Measurements from ENCODE around the gene FKBP10. TPM values are rescaled to one million over a fixed set of nuclear protein-coding genes. Genes with fewer than 3 reads are reported as not detected.

The FKBP10 gene
- total and polyA plus RNA-seq, 2 experiments from 2014 or later, result 88.0 to 290 TPM

DNA sequence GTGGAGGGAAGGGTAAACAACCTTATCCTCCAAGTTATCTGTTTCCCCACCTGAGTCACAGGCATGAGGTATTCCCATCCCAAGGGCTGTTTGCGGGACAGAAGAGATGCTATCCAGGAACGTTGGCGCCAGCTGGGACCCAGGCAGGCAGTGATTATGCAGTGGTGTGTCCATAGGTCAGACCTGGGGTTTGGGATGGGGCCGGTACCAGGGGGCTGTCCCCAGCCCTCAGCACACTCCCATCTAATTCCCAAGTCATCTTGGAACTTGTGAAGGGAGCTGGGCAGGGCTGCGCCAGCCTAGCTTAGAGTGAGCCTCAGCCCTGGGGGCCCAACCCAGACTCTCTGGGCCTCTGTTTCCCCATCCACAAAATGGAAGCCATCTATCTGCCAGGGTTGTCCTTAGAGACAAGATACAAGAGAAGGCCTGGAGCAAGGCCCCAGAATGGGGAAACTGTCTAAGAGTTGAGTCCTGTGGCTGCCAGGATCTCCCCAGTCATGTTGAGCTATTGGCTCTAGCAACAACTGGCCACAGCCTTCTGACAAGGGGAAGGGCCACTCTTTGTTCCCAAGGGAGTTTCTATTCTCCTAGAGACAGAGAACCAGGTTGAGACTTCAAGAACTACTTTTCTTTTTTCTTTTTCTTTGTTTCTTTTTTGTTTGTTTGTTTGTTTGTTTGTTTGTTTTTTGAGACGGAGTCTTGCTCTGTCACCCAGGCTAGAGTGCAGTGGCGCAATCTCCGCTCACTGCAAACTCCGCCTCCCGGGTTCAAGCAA, 16.5 kb upstream of the FKBP10 start:
- Histone ChIP-seq H3K4me3 (no peak overlapping the region), H3K4me1 (ENCODE audit: insufficient read depth) (peaks cover 49% of the 10 kb centered on the region), H3K79me2 (no peaks in the 10 kb centered on the region), H3K4me2 (no peak overlapping the region), H3K27ac (peak overlapping the region; percentile 97), H3K9me2 (replicated peaks; ENCODE audit: insufficient read depth) (no peaks in the 10 kb centered on the region), H3K9me3 (ENCODE audit: low read depth) (no peaks in the 10 kb centered on the region), H3K27me3 (no peaks in the 10 kb centered on the region), H4K20me1 (ENCODE audit: insufficient read depth, poor library complexity, severe bottlenecking) (no peaks in the 10 kb centered on the region), H2AFZ (no peak overlapping the region), H3K36me3 (replicated peaks; ENCODE audit: insufficient read depth, low read depth) (no peaks in the 10 kb centered on the region)
- 78% methylated on average over 10 of the region's 10 CpGs for WGBS (ENCODE audit: low lambda C conversion rate, missing lambda C conversion rate)
- peak; percentile 73 for DNase-seq (ENCODE audit: low spot score)
- TF ChIP-seq EZH2 (IDR thresholded peaks at IDR 0.05; ENCODE audit: borderline replicate concordance) (no peak), EZH2phosphoT487 (IDR thresholded peaks at IDR 0.05; ENCODE audit: low read depth, severe bottlenecking, unreplicated experiment) (no peak), CTCF (IDR thresholded peaks at IDR 0.05; ENCODE audit: poor library complexity) (no peak)

- no peak overlapping the region for H2AFZ ChIP-seq
- no peaks in the 10 kb centered on the region for H3K27me3 ChIP-seq
- H3K4me2 ChIP-seq, result no peak overlapping the region
- no peak overlapping the region for H3K27ac ChIP-seq
- no peak overlapping the region for H3K4me3 ChIP-seq
- no peaks in the 10 kb centered on the region for H3K9me3 ChIP-seq (ENCODE audit: low read depth)
- H4K20me1 ChIP-seq (ENCODE audit: insufficient read depth, poor library complexity, severe bottlenecking), result no peaks in the 10 kb centered on the region
- H3K4me1 ChIP-seq (ENCODE audit: insufficient read depth), result peaks cover 43% of the 10 kb centered on the region
- no peaks in the 10 kb centered on the region for H3K36me3 ChIP-seq (replicated peaks; ENCODE audit: insufficient read depth, low read depth)
- no peaks in the 10 kb centered on the region for H3K9me2 ChIP-seq (replicated peaks; ENCODE audit: insufficient read depth)
- no peak for TF ChIP-seq EZH2 (IDR thresholded peaks at IDR 0.05; ENCODE audit: borderline replicate concordance)
- no peak for TF ChIP-seq CTCF (IDR thresholded peaks at IDR 0.05; ENCODE audit: poor library complexity)
- no peak for TF ChIP-seq EZH2phosphoT487 (IDR thresholded peaks at IDR 0.05; ENCODE audit: low read depth, severe bottlenecking, unreplicated experiment)
- H3K79me2 ChIP-seq, result no peaks in the 10 kb centered on the region
- 82% methylated on average over 3 of the region's 3 CpGs for WGBS (ENCODE audit: low lambda C conversion rate, missing lambda C conversion rate)
- DNase-seq (ENCODE audit: low spot score), result peak; percentile 4
Observed at GRCh38 chr17:41797377-41797776, 15.4 kb upstream of the FKBP10 start.

- no peaks in the 10 kb centered on the region for H3K27me3 ChIP-seq
- WGBS (ENCODE audit: low lambda C conversion rate, missing lambda C conversion rate), result 94% methylated on average over 7 of the region's 8 CpGs
Observed at GRCh38 chr17:41799366-41799765, 13.4 kb upstream of the FKBP10 start.

More at GRCh38 chr17:41799366-41799765, 13.4 kb upstream of the FKBP10 start:
- no peak for DNase-seq (ENCODE audit: low spot score)
- no peak overlapping the region for H3K4me3 ChIP-seq
- H3K9me2 ChIP-seq (replicated peaks; ENCODE audit: insufficient read depth), result no peaks in the 10 kb centered on the region
- TF ChIP-seq CTCF (IDR thresholded peaks at IDR 0.05; ENCODE audit: poor library complexity) (no peak), EZH2phosphoT487 (IDR thresholded peaks at IDR 0.05; ENCODE audit: low read depth, severe bottlenecking, unreplicated experiment) (no peak), EZH2 (IDR thresholded peaks at IDR 0.05; ENCODE audit: borderline replicate concordance) (no peak)
- H3K4me2 ChIP-seq, result no peak overlapping the region
- no peaks in the 10 kb centered on the region for H3K9me3 ChIP-seq (ENCODE audit: low read depth)
- no peak overlapping the region for H2AFZ ChIP-seq
- H3K27ac ChIP-seq, result peak overlapping the region; percentile 98
- H3K4me1 ChIP-seq (ENCODE audit: insufficient read depth), result peaks cover 31% of the 10 kb centered on the region
- no peaks in the 10 kb centered on the region for H3K36me3 ChIP-seq (replicated peaks; ENCODE audit: insufficient read depth, low read depth)
- H3K79me2 ChIP-seq, result no peaks in the 10 kb centered on the region
- H4K20me1 ChIP-seq (ENCODE audit: insufficient read depth, poor library complexity, severe bottlenecking), result no peaks in the 10 kb centered on the region

Measured in hepatocyte (in vitro differentiated cells).